Astrocyte of the cerebellum (primary cell): ENCODE results near the gene C4orf51.

Source experiments
- DNase-seq: peaks from one replicate; pipeline ENCODE4 v3.0.0-alpha.2; 2011; ENCODE audit warnings: low read depth
- H3K4me3 ChIP-seq: 2 replicates; pipeline ENCODE4 v1.5.1; 2011; ENCODE audit warnings: mild to moderate bottlenecking, low read depth, low read length, moderate library complexity
- in situ Hi-C: cut with HindIII; loops from 2 replicates; pipeline ENCODE4 v1.10.0; 2017; ENCODE audit warnings: low sequenced_read_pairs
- TF ChIP-seq, protein P1 (sequence below): IDR thresholded peaks from 2 replicates; pipeline ENCODE4 v1.5.1; 2012; ENCODE audit warnings: low read length, low read depth, moderate library complexity, mild to moderate bottlenecking; ENCODE audit errors: missing control alignments

Gene C4orf51

DNA sequence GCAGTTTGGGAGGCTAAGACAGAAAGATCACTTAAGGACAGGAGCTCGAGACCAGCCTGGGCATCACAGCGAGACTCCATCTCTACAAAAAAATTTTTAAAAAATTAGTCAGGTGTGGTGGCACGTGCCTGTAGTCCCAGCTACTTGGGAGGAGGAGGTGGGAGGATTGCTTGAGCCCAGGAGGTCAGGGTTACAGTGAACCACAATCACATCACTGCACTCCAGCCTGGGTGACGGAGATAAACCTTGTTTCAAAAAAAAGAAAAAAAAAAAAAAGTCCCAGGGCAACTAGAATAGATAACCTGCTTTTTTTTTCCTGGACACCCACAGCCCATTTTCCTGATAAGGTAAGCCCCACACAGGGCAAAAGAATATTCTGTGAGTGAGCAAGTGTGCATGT lies 96.3 kb downstream of the C4orf51 start:
- TF ChIP-seq, protein P1, sequence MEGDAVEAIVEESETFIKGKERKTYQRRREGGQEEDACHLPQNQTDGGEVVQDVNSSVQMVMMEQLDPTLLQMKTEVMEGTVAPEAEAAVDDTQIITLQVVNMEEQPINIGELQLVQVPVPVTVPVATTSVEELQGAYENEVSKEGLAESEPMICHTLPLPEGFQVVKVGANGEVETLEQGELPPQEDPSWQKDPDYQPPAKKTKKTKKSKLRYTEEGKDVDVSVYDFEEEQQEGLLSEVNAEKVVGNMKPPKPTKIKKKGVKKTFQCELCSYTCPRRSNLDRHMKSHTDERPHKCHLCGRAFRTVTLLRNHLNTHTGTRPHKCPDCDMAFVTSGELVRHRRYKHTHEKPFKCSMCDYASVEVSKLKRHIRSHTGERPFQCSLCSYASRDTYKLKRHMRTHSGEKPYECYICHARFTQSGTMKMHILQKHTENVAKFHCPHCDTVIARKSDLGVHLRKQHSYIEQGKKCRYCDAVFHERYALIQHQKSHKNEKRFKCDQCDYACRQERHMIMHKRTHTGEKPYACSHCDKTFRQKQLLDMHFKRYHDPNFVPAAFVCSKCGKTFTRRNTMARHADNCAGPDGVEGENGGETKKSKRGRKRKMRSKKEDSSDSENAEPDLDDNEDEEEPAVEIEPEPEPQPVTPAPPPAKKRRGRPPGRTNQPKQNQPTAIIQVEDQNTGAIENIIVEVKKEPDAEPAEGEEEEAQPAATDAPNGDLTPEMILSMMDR, result no peak
- no peak for DNase-seq
- no peak overlapping the region for H3K4me3 ChIP-seq
- in situ Hi-C loops, result no loop called here

DNA sequence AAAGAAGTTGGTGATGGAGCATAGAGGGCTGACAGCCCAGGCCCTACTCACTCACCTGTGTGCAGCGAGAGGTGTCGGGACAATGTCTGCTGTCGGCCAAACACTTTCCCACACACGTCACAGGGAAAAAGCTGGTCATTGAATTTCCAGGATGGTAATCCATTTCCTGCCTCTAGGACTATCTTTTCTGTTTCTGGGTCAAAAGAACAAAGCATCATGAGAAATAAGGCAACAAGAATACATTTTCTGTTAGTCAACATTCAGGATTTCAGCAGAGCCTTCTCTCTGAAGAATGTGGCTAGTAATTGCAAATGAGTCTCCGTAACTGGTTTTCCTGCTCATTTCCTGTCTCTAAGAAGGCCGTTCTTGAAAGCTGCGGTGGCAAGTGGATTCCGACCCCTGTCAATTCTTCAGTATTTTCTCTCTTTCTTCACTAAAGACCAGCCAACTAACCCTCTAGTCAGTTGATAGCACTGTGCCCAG lies 99.4 kb downstream of the C4orf51 start:
- DNase-seq, result no peak
- in situ Hi-C loops, result no loop called here
- TF ChIP-seq, protein P1, result no peak
- H3K4me3 ChIP-seq, result no peak overlapping the region

DNA sequence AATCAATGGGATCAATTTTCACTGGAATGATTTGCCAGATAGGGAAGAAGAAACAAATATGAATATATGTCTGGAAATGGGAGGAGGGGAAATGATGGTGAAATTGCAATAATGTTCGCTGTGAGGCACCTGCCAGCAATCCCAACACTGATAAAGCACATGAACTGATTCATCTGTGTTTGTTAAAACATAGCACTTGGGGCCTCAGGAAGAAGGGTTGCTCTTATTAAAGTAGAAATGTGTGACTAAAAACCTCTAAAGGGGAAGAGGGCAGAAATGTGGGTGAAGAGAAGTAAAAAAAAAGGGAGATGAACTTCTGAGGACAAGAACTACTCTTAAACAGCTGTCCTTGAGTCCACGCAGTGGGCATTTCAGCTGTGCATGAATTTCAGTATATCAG lies 101.4 kb downstream of the C4orf51 start:
- DNase-seq, result no peak
- TF ChIP-seq, protein P1, result no peak
- in situ Hi-C loops, result no loop called here
- no peak overlapping the region for H3K4me3 ChIP-seq
